Liver (tissue), 9 donors: Measurements from ENCODE around the gene DNAJC11. TPM values are rescaled to one million over a fixed set of nuclear protein-coding genes. Genes with fewer than 3 reads are reported as not detected.

Experiments used
- DNase-seq: peaks from one replicate; pipeline ENCODE4 v3.0.0-alpha.2; 2017; ENCODE audit warnings: low spot score
- H3K27ac ChIP-seq, 2 donors: one replicate each; pipeline ENCODE4 v1.7.0; 2013; ENCODE audit warnings: inconsistent platforms in 2 of 2, low read length in 2 of 2, control low read depth in 1 of 2, low read depth in 1 of 2, mild to moderate bottlenecking in 1 of 2
- H3K27me3 ChIP-seq, 4 donors: one replicate each; pipeline versions ENCODE4 v1.6.1 to v1.7.0; 2013; ENCODE audit warnings: low read length in 3 of 4, inconsistent platforms in 1 of 4, mild to moderate bottlenecking in 1 of 4, moderate library complexity in 1 of 4; ENCODE audit not compliant: control insufficient read depth in 4 of 4, insufficient read depth in 4 of 4
- H3K36me3 ChIP-seq, 4 donors: one replicate each; pipeline versions ENCODE4 v1.6.1 to v1.7.0; 2013; ENCODE audit warnings: low read length in 3 of 4, mild to moderate bottlenecking in 3 of 4, low read depth in 1 of 4, moderate library complexity in 1 of 4; ENCODE audit not compliant: control insufficient read depth in 4 of 4, insufficient read depth in 3 of 4
- H3K4me1 ChIP-seq, 4 donors: one replicate each; pipeline versions ENCODE4 v1.6.1 to v1.7.0; 2013; ENCODE audit warnings: low read length in 3 of 4, mild to moderate bottlenecking in 3 of 4, moderate library complexity in 1 of 4; ENCODE audit not compliant: control insufficient read depth in 4 of 4, insufficient read depth in 4 of 4
- H3K4me3 ChIP-seq, 3 donors: one replicate each; pipeline versions ENCODE4 v1.6.1 to v1.7.0; 2013; ENCODE audit warnings: low read length in 3 of 3, control low read depth in 1 of 3, low read depth in 1 of 3, mild to moderate bottlenecking in 1 of 3
- H3K9ac ChIP-seq, 2 donors: one replicate each; pipeline ENCODE4 v1.7.0; 2013; ENCODE audit warnings: low read length in 2 of 2, mild to moderate bottlenecking in 2 of 2, moderate library complexity in 2 of 2, control low read depth in 1 of 2, low read depth in 1 of 2
- H3K9me3 ChIP-seq, 4 donors: one replicate each; pipeline versions ENCODE4 v1.6.1 to v1.7.0; 2013; ENCODE audit warnings: low read length in 3 of 4; ENCODE audit not compliant: control insufficient read depth in 4 of 4
- ATF3 ChIP-seq: IDR thresholded peaks from 2 replicates; pipeline ENCODE4 v1.6.1; 2016; ENCODE audit warnings: antibody characterized with exemption
- EGR1 ChIP-seq, 2 donors: IDR thresholded peaks; 2 replicates each; pipeline ENCODE4 v1.6.1; 2016 to 2018; ENCODE audit warnings: antibody characterized with exemption in 2 of 2, low read depth in 2 of 2
- FOXA1 ChIP-seq: IDR thresholded peaks from 2 replicates; pipeline ENCODE4 v1.6.1; 2016; ENCODE audit warnings: antibody characterized with exemption
- FOXA2 ChIP-seq: IDR thresholded peaks from 2 replicates; pipeline ENCODE4 v1.6.1; 2016; ENCODE audit warnings: antibody characterized with exemption
- GABPA ChIP-seq, 2 donors: IDR thresholded peaks in 1 of 2; conservative IDR thresholded peaks in 1 of 2; 2 replicates each; pipeline ENCODE4 v1.6.1; 2016; ENCODE audit warnings: antibody characterized with exemption in 2 of 2, mild to moderate bottlenecking in 1 of 2, moderate library complexity in 1 of 2
- HNF4A ChIP-seq, 2 donors: conservative IDR thresholded peaks; 2 replicates each; pipeline ENCODE4 v1.6.1; 2016; ENCODE audit warnings: antibody characterized with exemption in 2 of 2, mild to moderate bottlenecking in 2 of 2
- HNF4G ChIP-seq: IDR thresholded peaks from 2 replicates; pipeline ENCODE4 v1.6.1; 2016; ENCODE audit warnings: antibody characterized with exemption
- JUND ChIP-seq, 2 donors: IDR thresholded peaks; 2 replicates each; pipeline ENCODE4 v1.6.1; 2016; ENCODE audit warnings: antibody characterized with exemption in 2 of 2
- MAX ChIP-seq: IDR thresholded peaks from 2 replicates; pipeline ENCODE4 v1.6.1; 2016; ENCODE audit warnings: antibody characterized with exemption
- NR2F2 ChIP-seq: IDR thresholded peaks from 2 replicates; pipeline ENCODE4 v1.6.1; 2016; ENCODE audit warnings: antibody characterized with exemption
- RAD21 ChIP-seq, 2 donors: IDR thresholded peaks; 2 replicates each; pipeline ENCODE4 v1.6.1; 2016; ENCODE audit warnings: antibody characterized with exemption in 2 of 2, mild to moderate bottlenecking in 2 of 2
- REST ChIP-seq: IDR thresholded peaks from 2 replicates; pipeline ENCODE4 v1.6.1; 2016; ENCODE audit warnings: antibody characterized with exemption, mild to moderate bottlenecking
- RXRA ChIP-seq, 2 donors: IDR thresholded peaks; 2 replicates each; pipeline ENCODE4 v1.6.1; 2017 to 2018; ENCODE audit warnings: antibody characterized with exemption in 2 of 2, mild to moderate bottlenecking in 1 of 2
- SP1 ChIP-seq: IDR thresholded peaks from 2 replicates; pipeline ENCODE4 v1.6.1; 2018; ENCODE audit warnings: antibody characterized with exemption, mild to moderate bottlenecking
- TAF1 ChIP-seq: conservative IDR thresholded peaks from 2 replicates; pipeline ENCODE4 v1.6.1; 2016; ENCODE audit warnings: antibody characterized with exemption, mild to moderate bottlenecking
- YY1 ChIP-seq: IDR thresholded peaks from 2 replicates; pipeline ENCODE4 v1.6.1; 2016; ENCODE audit warnings: antibody characterized with exemption, mild to moderate bottlenecking
- ZBTB33 ChIP-seq: IDR thresholded peaks from 2 replicates; pipeline ENCODE4 v1.6.1; 2016; ENCODE audit warnings: antibody characterized with exemption
- WGBS: extraction: QIAGEN DNeasy Blood & Tissue Kit; methylation state at CpG from one replicate; pipeline ENCODE4 v1.1.7; 2013; 5-methylcytosine and 5-hydroxymethylcytosine counted together
- polyA plus RNA-seq, 2 donors: library from polyadenylated mRNA; stranded (reverse) in 1 of 2; unstranded in 1 of 2; fragments of 200-250 nt in 1 of 2; fragments of >200 nt in 1 of 2; fragmentation: Nextera tagmentation in 1 of 2; extraction: Ambion mirVana in 1 of 2; gene quantifications; one replicate each; pipeline versions ENCODE4 v1.2.1 to v1.2.3, GENCODE V29; 2013 to 2015
- total RNA-seq, 2 donors: library from RNA; depleted of rRNA; stranded (reverse); fragments of >200 nt; gene quantifications; one replicate each; pipeline ENCODE4 v1.2.3, GENCODE V29; 2014
- TF ChIP-seq, protein P1 (sequence below): fragments of 150-350 bp; IDR thresholded peaks from 2 replicates; pipeline ENCODE4 v1.5.1; 2017; ENCODE audit warnings: improper control_type of control experiment, low read depth, low read length; ENCODE audit not compliant: missing input control
- donor health status: healthy.
- donor health status: healthy.
- donor health status: healthy.
- donor health status: healthy.
- donor health status: healthy.

Gene DNAJC11
- total and polyA plus RNA-seq, 4 donors = 16.5 to 36.1 (median 23.8) TPM

GRCh38 chr1:6731905-6732304 lies 30.3 kb upstream of the DNAJC11 start:
- Histone ChIP-seq H3K4me3 (no peak overlapping the region), H3K27me3 (no peaks in the 10 kb centered on the region), H3K9ac (no peak overlapping the region), H3K9me3 (no peaks in the 10 kb centered on the region), H3K4me1 (no peaks in the 10 kb centered on the region), H3K36me3 (no peaks in the 10 kb centered on the region), H3K27ac (no peak overlapping the region)
- TF ChIP-seq SP1 = no peak
- TF ChIP-seq, protein P1, sequence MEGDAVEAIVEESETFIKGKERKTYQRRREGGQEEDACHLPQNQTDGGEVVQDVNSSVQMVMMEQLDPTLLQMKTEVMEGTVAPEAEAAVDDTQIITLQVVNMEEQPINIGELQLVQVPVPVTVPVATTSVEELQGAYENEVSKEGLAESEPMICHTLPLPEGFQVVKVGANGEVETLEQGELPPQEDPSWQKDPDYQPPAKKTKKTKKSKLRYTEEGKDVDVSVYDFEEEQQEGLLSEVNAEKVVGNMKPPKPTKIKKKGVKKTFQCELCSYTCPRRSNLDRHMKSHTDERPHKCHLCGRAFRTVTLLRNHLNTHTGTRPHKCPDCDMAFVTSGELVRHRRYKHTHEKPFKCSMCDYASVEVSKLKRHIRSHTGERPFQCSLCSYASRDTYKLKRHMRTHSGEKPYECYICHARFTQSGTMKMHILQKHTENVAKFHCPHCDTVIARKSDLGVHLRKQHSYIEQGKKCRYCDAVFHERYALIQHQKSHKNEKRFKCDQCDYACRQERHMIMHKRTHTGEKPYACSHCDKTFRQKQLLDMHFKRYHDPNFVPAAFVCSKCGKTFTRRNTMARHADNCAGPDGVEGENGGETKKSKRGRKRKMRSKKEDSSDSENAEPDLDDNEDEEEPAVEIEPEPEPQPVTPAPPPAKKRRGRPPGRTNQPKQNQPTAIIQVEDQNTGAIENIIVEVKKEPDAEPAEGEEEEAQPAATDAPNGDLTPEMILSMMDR = no peak
- TF ChIP-seq TAF1 = no peak
- TF ChIP-seq RAD21 (IDR thresholded peaks at IDR 0.05) = no peak
- no peak for TF ChIP-seq HNF4G
- no peak for TF ChIP-seq MAX
- TF ChIP-seq ZBTB33 = no peak
- TF ChIP-seq REST = no peak
- no peak for TF ChIP-seq FOXA1
- TF ChIP-seq ATF3 = no peak
- no peak for TF ChIP-seq YY1
- no peak for TF ChIP-seq RXRA (IDR thresholded peaks at IDR 0.05)
- TF ChIP-seq JUND (IDR thresholded peaks at IDR 0.05) = no peak
- TF ChIP-seq FOXA2 = no peak
- TF ChIP-seq EGR1 (IDR thresholded peaks at IDR 0.05; ENCODE audit: low read depth in 2 of 2) = no peak
- no peak for TF ChIP-seq NR2F2
- TF ChIP-seq GABPA (IDR thresholded peaks at IDR 0.05 in 1 of 2, conservative IDR thresholded peaks at IDR 0.05 in 1 of 2) = no peak
- no peak for TF ChIP-seq HNF4A (conservative IDR thresholded peaks at IDR 0.05)
- 84% methylated on average over 3 of the region's 3 CpGs for WGBS
- no peak for DNase-seq
